Measurements from ENCODE around the gene ZNF366.

The ZNF366 gene

DNA sequence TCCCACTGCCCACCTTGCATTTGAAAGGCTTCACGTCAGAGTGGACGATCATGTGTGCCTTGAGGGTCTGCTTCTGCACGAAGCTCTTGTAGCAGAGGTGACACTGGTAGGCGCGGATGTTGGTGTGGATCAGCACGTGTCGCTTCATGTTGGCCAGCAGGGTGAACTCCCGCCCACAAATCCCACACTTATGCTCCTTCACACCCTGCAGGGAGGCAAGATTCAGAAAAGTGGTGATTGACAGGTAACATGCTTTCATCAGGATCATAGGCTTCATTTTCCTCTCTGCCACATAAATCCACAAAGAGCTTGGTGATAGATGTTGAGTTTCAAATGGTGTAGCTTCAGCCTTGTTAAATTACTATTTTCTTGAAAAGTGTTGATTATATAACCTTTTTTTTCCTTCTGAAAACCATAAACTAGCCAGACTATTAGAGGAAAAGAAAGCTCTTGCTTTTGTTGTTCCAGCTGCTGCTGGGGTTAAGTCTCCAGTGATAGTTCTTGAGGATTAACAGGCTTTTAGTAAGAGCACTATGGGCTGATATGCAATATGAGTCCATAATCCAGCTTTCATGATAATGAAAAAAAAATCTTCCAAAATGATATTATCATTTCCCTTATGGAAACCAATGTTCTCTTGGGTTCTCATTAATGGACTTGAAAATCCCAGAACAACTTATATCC is 50.7 kb downstream of the ZNF366 start:
- POLR2A ChIA-PET = no interaction called here
- H3K4me3 ChIP-seq (ENCODE audit: low read depth, low read length) = no peak overlapping the region
- H3K9me3 ChIP-seq (ENCODE audit: control insufficient read depth, insufficient read depth, low read depth, low read length) = no peaks in the 10 kb centered on the region
- CTCF ChIA-PET = interaction anchor here (0.7 kb wide), 1 partner anchor 105 kb away, joined by 3 read pairs; no protein-coding TSS in a partner anchor
- TF ChIP-seq ZNF112 (tag by site-specific recombination; IDR thresholded peaks at IDR 0.05) = no peak
- no peak for TF ChIP-seq ZNF335 (tag by site-specific recombination; conservative IDR thresholded peaks at IDR 0.05)
- TF ChIP-seq, protein P1, sequence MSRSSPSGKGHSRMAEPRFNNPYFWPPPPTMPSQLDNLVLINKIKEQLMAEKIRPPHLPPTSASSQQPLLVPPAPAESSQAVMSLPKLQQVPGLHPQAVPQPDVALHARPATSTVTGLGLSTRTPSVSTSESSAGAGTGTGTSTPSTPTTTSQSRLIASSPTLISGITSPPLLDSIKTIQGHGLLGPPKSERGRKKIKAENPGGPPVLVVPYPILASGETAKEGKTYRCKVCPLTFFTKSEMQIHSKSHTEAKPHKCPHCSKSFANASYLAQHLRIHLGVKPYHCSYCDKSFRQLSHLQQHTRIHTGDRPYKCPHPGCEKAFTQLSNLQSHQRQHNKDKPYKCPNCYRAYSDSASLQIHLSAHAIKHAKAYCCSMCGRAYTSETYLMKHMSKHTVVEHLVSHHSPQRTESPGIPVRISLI (tag by site-specific recombination; IDR thresholded peaks at IDR 0.05) = no peak
- TF ChIP-seq ZNF791 (tag by site-specific recombination; IDR thresholded peaks at IDR 0.05) = no peak
- TF ChIP-seq ZNF629 (tag by site-specific recombination; IDR thresholded peaks at IDR 0.05) = no peak
- no peak for TF ChIP-seq SP3 (tag by site-specific recombination; IDR thresholded peaks at IDR 0.05)
- TF ChIP-seq, protein P2, sequence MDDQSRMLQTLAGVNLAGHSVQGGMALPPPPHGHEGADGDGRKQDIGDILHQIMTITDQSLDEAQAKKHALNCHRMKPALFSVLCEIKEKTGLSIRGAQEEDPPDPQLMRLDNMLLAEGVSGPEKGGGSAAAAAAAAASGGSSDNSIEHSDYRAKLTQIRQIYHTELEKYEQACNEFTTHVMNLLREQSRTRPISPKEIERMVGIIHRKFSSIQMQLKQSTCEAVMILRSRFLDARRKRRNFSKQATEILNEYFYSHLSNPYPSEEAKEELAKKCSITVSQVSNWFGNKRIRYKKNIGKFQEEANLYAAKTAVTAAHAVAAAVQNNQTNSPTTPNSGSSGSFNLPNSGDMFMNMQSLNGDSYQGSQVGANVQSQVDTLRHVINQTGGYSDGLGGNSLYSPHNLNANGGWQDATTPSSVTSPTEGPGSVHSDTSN (CRISPR knock-in tag; IDR thresholded peaks at IDR 0.05) = no peak
- TF ChIP-seq GFI1B (tag by site-specific recombination; IDR thresholded peaks at IDR 0.05) = no peak
- no peak for TF ChIP-seq ZNF530 (tag by site-specific recombination; IDR thresholded peaks at IDR 0.05; ENCODE audit: low read depth)
- no peak for TF ChIP-seq EGR2 (tag by site-specific recombination; IDR thresholded peaks at IDR 0.05; ENCODE audit: low read depth)
- no peaks in the 10 kb centered on the region for H3K36me3 ChIP-seq (ENCODE audit: control insufficient read depth in 2 of 2, insufficient read depth in 1 of 2, low read length in 2 of 2)
- H3K27ac ChIP-seq (ENCODE audit: extremely low read depth, low read depth, low read length) = no peak overlapping the region
- H3K4me1 ChIP-seq (ENCODE audit: control insufficient read depth, insufficient read depth, low read length) = no peaks in the 10 kb centered on the region

DNA sequence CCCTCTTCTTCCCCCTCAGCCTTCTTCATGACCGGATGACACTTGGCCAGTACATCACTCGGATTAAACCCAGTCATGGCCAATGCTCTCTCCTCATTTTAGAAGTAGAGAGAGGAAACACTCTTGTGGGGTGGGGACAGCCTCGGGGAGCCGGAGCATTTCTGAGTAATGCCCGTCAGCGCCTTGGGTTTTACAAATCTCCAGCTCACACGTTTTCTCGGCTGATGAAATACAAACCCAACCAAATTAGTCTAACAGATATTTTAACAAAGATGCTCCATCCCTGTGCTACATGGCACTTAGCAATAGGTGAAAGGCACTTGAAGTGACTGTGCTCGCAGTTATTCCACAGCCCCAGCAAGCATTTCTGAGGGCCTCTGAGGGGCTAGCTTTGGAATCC is 51.7 kb downstream of the ZNF366 start:
- Histone ChIP-seq H3K9me3 (ENCODE audit: control insufficient read depth, insufficient read depth, low read depth, low read length) (no peaks in the 10 kb centered on the region), H3K36me3 (ENCODE audit: control insufficient read depth in 2 of 2, insufficient read depth in 1 of 2, low read length in 2 of 2) (no peaks in the 10 kb centered on the region), H3K4me1 (ENCODE audit: control insufficient read depth, insufficient read depth, low read length) (no peaks in the 10 kb centered on the region), H3K27ac (ENCODE audit: extremely low read depth, low read depth, low read length) (no peak overlapping the region), H3K4me3 (ENCODE audit: low read depth, low read length) (no peak overlapping the region)
- CTCF ChIA-PET = no interaction called here
- TF ChIP-seq, protein P3, sequence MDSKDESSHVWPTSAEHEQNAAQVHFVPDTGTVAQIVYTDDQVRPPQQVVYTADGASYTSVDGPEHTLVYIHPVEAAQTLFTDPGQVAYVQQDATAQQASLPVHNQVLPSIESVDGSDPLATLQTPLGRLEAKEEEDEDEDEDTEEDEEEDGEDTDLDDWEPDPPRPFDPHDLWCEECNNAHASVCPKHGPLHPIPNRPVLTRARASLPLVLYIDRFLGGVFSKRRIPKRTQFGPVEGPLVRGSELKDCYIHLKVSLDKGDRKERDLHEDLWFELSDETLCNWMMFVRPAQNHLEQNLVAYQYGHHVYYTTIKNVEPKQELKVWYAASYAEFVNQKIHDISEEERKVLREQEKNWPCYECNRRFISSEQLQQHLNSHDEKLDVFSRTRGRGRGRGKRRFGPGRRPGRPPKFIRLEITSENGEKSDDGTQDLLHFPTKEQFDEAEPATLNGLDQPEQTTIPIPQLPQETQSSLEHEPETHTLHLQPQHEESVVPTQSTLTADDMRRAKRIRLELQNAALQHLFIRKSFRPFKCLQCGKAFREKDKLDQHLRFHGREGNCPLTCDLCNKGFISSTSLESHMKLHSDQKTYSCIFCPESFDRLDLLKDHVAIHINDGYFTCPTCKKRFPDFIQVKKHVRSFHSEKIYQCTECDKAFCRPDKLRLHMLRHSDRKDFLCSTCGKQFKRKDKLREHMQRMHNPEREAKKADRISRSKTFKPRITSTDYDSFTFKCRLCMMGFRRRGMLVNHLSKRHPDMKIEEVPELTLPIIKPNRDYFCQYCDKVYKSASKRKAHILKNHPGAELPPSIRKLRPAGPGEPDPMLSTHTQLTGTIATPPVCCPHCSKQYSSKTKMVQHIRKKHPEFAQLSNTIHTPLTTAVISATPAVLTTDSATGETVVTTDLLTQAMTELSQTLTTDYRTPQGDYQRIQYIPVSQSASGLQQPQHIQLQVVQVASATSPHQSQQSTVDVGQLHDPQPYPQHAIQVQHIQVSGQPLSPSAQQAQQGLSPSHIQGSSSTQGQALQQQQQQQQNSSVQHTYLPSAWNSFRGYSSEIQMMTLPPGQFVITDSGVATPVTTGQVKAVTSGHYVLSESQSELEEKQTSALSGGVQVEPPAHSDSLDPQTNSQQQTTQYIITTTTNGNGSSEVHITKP (tag by site-specific recombination; IDR thresholded peaks at IDR 0.05) = no peak
- TF ChIP-seq, protein P4, sequence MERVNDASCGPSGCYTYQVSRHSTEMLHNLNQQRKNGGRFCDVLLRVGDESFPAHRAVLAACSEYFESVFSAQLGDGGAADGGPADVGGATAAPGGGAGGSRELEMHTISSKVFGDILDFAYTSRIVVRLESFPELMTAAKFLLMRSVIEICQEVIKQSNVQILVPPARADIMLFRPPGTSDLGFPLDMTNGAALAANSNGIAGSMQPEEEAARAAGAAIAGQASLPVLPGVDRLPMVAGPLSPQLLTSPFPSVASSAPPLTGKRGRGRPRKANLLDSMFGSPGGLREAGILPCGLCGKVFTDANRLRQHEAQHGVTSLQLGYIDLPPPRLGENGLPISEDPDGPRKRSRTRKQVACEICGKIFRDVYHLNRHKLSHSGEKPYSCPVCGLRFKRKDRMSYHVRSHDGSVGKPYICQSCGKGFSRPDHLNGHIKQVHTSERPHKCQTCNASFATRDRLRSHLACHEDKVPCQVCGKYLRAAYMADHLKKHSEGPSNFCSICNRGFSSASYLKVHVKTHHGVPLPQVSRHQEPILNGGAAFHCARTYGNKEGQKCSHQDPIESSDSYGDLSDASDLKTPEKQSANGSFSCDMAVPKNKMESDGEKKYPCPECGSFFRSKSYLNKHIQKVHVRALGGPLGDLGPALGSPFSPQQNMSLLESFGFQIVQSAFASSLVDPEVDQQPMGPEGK (tag by site-specific recombination; IDR thresholded peaks at IDR 0.05) = no peak
- TF ChIP-seq GLIS2 (tag by site-specific recombination; IDR thresholded peaks at IDR 0.05) = no peak
- TF ChIP-seq ZNF292 (tag by site-specific recombination; IDR thresholded peaks at IDR 0.05; ENCODE audit: borderline replicate concordance, low read depth) = no peak
- TF ChIP-seq, protein P5, sequence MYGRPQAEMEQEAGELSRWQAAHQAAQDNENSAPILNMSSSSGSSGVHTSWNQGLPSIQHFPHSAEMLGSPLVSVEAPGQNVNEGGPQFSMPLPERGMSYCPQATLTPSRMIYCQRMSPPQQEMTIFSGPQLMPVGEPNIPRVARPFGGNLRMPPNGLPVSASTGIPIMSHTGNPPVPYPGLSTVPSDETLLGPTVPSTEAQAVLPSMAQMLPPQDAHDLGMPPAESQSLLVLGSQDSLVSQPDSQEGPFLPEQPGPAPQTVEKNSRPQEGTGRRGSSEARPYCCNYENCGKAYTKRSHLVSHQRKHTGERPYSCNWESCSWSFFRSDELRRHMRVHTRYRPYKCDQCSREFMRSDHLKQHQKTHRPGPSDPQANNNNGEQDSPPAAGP (tag by site-specific recombination; IDR thresholded peaks at IDR 0.05) = no peak
- no peak for TF ChIP-seq RBAK (tag by site-specific recombination; IDR thresholded peaks at IDR 0.05)
- no peak for TF ChIP-seq WT1 (tag by site-specific recombination; IDR thresholded peaks at IDR 0.05)
- TF ChIP-seq ZNF202 (tag by site-specific recombination; IDR thresholded peaks at IDR 0.05; ENCODE audit: borderline replicate concordance) = no peak
- no peak for TF ChIP-seq YY2 (tag by site-specific recombination; IDR thresholded peaks at IDR 0.05)
- TF ChIP-seq ZNF366 (tag by site-specific recombination; conservative IDR thresholded peaks at IDR 0.05) = no peak
- POLR2A ChIA-PET = no interaction called here
